ENCODE data around the gene SERPINB1. TPM values are rescaled to one million over a fixed set of nuclear protein-coding genes. Genes with fewer than 3 reads are reported as not detected.
"Not testable (repeated sequence)": the region's sequence is repeated elsewhere in the genome, so short reads cannot be mapped to it uniquely, and the experiment has no call there.

Gene SERPINB1
- total RNA-seq, 1 donor: 32.6 TPM

DNA sequence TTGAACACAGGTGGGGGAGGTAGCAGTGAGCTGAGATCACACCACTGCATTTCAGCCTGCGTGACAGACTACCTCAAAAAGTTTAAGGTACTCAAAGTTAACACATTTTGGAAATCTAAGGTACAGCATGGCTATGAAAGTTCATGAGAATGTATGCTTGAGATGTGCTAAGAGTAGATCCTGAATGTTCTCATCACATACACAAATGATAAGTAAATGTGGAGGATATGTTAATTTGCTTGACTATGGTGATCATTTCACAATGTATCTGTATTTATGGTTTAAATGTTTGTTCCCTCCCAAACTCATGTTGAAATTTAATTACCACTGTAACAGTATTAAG lies 20.1 kb upstream of the SERPINB1 start:
- Histone ChIP-seq H2AFZ (ENCODE audit: low read length) (no peak overlapping the region), H3K27ac (ENCODE audit: low read depth, low read length) (no peak overlapping the region), H3K27me3 (ENCODE audit: insufficient read depth, low read length) (no peaks in the 10 kb centered on the region), H3K79me2 (ENCODE audit: insufficient read depth, low read length) (no peaks in the 10 kb centered on the region), H3K4me3 (ENCODE audit: insufficient read depth, low read length) (no peak overlapping the region), H3K36me3 (ENCODE audit: insufficient read depth, low read length) (no peaks in the 10 kb centered on the region), H3K4me2 (ENCODE audit: insufficient read depth, low read length) (no peak overlapping the region), H3K4me1 (ENCODE audit: insufficient read depth, low read length) (peaks cover 13% of the 10 kb centered on the region), H4K20me1 (ENCODE audit: insufficient read depth, low read length) (no peaks in the 10 kb centered on the region), H3K9me3 (ENCODE audit: low read depth, low read length) (no peaks in the 10 kb centered on the region)
- TF ChIP-seq, protein P1, sequence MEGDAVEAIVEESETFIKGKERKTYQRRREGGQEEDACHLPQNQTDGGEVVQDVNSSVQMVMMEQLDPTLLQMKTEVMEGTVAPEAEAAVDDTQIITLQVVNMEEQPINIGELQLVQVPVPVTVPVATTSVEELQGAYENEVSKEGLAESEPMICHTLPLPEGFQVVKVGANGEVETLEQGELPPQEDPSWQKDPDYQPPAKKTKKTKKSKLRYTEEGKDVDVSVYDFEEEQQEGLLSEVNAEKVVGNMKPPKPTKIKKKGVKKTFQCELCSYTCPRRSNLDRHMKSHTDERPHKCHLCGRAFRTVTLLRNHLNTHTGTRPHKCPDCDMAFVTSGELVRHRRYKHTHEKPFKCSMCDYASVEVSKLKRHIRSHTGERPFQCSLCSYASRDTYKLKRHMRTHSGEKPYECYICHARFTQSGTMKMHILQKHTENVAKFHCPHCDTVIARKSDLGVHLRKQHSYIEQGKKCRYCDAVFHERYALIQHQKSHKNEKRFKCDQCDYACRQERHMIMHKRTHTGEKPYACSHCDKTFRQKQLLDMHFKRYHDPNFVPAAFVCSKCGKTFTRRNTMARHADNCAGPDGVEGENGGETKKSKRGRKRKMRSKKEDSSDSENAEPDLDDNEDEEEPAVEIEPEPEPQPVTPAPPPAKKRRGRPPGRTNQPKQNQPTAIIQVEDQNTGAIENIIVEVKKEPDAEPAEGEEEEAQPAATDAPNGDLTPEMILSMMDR (IDR thresholded peaks at IDR 0.05; ENCODE audit: extremely low read depth, low read depth, low read length): no peak
- DNase-seq (ENCODE audit: insufficient read length, low spot score, missing footprints): no peak

DNA sequence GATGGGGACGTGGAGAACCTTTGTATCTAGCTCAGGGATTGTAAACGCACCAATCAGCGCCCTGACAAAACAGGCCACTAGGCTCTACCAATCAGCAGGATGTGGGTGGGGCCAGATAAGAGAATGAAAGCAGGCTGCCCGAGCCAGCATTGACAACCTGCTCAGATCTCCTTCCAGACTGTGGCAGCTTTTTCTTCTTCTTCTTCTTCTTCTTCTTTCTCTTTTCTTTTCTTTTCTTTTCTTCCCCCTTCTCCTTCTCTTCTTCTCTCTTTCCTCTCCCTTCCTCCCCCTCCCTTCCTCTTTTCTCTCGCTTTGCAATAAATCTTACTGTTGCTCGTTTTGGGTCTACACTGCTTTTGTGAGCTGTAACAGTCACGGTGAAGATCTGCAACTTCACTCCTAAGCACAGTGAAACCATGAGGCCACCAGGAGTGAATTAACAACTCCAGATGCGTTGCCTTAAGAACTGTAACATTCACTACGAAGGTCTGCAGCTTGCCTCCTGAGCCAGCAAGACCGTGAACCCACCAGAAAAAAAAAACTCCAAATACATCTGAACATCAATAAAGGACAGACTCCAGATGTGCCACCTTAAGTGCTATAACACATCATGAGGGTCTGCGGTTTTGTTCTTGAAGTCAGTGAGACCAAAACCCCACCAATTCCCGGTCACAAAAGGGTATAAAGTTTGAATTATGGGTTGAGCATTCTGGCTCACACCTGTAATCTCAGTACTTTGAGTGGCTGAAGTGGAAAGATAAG lies 19.6 kb upstream of the SERPINB1 start:
- peaks cover 12% of the 10 kb centered on the region for H3K4me1 ChIP-seq (ENCODE audit: insufficient read depth, low read length)
- H3K79me2 ChIP-seq (ENCODE audit: insufficient read depth, low read length): no peaks in the 10 kb centered on the region
- no peak overlapping the region for H2AFZ ChIP-seq (ENCODE audit: low read length)
- TF ChIP-seq, protein P1 (IDR thresholded peaks at IDR 0.05; ENCODE audit: extremely low read depth, low read depth, low read length): no peak
- H3K4me3 ChIP-seq (ENCODE audit: insufficient read depth, low read length): no peak overlapping the region
- H3K36me3 ChIP-seq (ENCODE audit: insufficient read depth, low read length): no peaks in the 10 kb centered on the region
- DNase-seq (ENCODE audit: insufficient read length, low spot score, missing footprints): no peak
- H3K4me2 ChIP-seq (ENCODE audit: insufficient read depth, low read length): no peak overlapping the region
- no peak overlapping the region for H3K27ac ChIP-seq (ENCODE audit: low read depth, low read length)
- H3K9me3 ChIP-seq (ENCODE audit: low read depth, low read length): no peaks in the 10 kb centered on the region
- no peaks in the 10 kb centered on the region for H4K20me1 ChIP-seq (ENCODE audit: insufficient read depth, low read length)
- H3K27me3 ChIP-seq (ENCODE audit: insufficient read depth, low read length): no peaks in the 10 kb centered on the region

DNA sequence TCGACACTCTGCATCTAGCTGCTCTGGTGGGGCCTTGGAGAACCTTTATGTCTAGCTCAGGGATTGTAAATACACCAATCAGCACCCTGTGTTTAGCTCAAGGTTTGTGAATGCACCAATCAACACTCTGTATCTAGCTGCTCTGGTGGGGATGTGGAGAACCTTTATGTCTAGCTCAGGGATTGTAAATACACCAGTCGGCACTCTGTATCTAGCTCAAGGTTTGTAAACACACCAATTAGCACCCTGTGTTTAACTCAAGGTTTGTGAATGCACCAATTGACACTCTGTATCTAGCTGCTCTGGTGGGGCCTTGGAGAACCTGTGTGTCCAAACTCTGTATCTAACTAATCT lies 19.0 kb upstream of the SERPINB1 start:
- H3K9me3 ChIP-seq (ENCODE audit: low read depth, low read length); H3K4me2 ChIP-seq (ENCODE audit: insufficient read depth, low read length); H3K79me2 ChIP-seq (ENCODE audit: insufficient read depth, low read length); H3K4me3 ChIP-seq (ENCODE audit: insufficient read depth, low read length); DNase-seq (ENCODE audit: insufficient read length, low spot score, missing footprints); H2AFZ ChIP-seq (ENCODE audit: low read length); H3K4me1 ChIP-seq (ENCODE audit: insufficient read depth, low read length); H3K36me3 ChIP-seq (ENCODE audit: insufficient read depth, low read length); H3K27me3 ChIP-seq (ENCODE audit: insufficient read depth, low read length); H3K27ac ChIP-seq (ENCODE audit: low read depth, low read length); H4K20me1 ChIP-seq (ENCODE audit: insufficient read depth, low read length): not testable (repeated sequence)

DNA sequence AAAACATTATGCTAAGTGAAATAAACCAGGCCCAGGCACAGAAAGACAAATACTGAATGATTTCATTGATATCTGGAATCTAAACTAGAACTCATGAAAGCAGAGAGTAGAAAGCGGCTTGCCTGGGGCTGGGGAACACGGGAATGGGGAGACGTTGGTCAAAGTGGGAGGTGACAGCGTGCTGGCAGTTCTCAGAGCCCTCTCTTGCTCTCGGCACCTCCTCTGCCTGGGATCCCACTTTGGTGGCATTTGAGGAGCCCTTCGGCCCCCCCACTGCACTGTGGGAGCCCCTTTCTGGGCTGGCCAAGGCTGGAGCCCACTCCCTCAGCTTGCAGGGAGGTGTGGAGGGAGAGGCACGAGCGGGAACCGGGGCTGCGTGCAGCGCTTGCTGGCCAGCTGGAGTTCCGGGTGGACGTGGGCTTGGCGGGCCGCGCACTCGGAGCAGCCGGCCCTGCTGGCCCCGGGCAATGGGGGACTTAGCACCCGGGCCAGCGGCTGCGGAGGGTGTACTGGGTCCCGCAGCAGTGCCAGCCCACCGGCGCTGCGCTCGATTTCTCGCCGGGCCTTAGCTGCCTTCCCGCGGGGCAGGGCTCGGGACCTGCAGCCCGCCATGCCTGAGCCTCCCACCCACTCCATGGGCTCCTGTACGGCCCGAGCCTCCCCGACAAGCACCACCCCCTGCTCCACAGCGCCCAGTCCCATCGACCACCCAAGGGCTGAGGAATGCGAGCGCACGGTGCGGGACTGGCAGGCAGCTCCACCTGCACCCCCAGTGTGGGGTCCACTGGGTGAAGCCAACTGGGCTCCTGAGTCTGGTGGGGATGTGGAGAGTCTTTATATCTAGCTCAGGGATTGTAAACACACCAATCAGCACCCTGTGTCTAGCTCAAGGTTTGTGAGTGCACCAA lies 18.4 kb upstream of the SERPINB1 start:
- not testable (repeated sequence) for H3K27me3 ChIP-seq (ENCODE audit: insufficient read depth, low read length); H3K79me2 ChIP-seq (ENCODE audit: insufficient read depth, low read length); H3K4me1 ChIP-seq (ENCODE audit: insufficient read depth, low read length); H3K36me3 ChIP-seq (ENCODE audit: insufficient read depth, low read length); H2AFZ ChIP-seq (ENCODE audit: low read length); H3K9me3 ChIP-seq (ENCODE audit: low read depth, low read length); H4K20me1 ChIP-seq (ENCODE audit: insufficient read depth, low read length); H3K27ac ChIP-seq (ENCODE audit: low read depth, low read length); H3K4me3 ChIP-seq (ENCODE audit: insufficient read depth, low read length); DNase-seq (ENCODE audit: insufficient read length, low spot score, missing footprints); H3K4me2 ChIP-seq (ENCODE audit: insufficient read depth, low read length)
